HG03469 (cell line): ENCODE data around the gene CHRM5.

Experiments used
- ATAC-seq: cut with Tn5 transposase; IDR thresholded peaks from one replicate; pipeline ENCODE4 v1.9.1; 2021; ENCODE audit warnings: mild to moderate bottlenecking, moderate library complexity, moderate number of reproducible peaks; ENCODE audit not compliant: unreplicated experiment

CHRM5 gene

GRCh38 chr15:33968224-33968623 is at the start of gene CHRM5:
CHRM5 (plus strand) TSS chr15:33968497; CDS start chr15:34062718, 94,221 bp downstream.
- no peak for ATAC-seq

DNA sequence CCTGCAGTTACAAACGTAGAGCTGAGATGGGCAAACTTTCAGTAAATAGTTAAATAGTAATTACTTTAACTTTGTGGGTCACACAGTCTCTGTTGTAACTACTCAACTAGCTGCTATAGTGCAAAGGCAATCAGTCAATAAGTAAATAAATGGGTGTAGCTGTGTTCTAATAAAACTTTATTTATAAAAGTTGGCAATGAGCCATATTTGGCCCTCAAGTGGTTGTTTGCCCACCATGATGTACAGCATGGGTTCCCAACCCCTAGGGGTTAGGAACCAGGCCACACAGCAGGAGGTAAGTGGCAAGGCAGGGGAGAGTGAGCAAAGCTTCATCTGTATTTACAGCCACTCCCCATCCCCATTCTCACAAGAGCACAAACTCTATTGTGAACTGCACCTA is 44.9 kb upstream of the CHRM5 start:
- ATAC-seq: no peak

GRCh38 chr15:33926260-33926659 is 42.0 kb upstream of the CHRM5 start:
- no peak for ATAC-seq

GRCh38 chr15:33932734-33933133 is 35.6 kb upstream of the CHRM5 start:
- ATAC-seq: no peak

GRCh38 chr15:33934396-33934795 is 33.9 kb upstream of the CHRM5 start:
- no peak for ATAC-seq

- ATAC-seq: no peak
Observed at GRCh38 chr15:33934921-33935320, 33.4 kb upstream of the CHRM5 start.

DNA sequence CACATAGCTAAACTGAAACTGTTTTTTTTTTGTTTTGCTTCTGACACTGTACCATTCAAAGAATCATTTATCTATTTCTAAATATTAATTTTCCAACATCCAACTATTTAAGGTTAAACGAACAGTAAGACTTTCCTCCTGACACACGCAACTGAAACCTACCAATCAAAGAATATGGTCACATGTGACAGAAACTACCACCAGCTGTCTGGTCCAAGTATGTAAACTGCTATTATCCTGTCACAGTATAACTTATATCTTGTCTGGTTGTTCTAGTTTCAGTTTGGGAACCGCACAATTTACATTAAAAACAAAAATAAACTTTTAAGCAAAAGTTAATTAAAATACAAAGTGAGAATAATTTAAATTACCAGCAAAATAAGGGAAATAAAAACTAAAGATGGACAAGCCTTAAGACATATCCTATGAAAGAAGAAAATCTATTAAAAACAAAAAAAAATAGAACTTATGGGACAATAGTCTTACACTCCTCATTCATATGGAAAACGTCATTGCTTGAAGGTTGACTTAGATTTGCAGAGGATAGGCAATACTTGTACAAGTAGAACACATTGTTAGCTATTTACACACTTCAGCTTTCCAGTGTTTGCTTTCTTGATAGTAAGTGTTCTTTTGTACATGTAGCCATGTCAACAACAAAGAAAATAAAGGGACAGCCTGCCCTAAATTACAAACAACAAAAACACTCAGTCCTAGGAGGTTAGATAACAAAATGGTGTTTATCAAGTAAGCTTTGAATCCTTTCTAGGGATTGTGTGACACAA is 26.8 kb upstream of the CHRM5 start:
- no peak for ATAC-seq

- no peak for ATAC-seq
Observed at GRCh38 chr15:33946152-33946551, 22.1 kb upstream of the CHRM5 start.

- ATAC-seq: no peak
Observed at GRCh38 chr15:33955945-33956344, 12.4 kb upstream of the CHRM5 start.

DNA sequence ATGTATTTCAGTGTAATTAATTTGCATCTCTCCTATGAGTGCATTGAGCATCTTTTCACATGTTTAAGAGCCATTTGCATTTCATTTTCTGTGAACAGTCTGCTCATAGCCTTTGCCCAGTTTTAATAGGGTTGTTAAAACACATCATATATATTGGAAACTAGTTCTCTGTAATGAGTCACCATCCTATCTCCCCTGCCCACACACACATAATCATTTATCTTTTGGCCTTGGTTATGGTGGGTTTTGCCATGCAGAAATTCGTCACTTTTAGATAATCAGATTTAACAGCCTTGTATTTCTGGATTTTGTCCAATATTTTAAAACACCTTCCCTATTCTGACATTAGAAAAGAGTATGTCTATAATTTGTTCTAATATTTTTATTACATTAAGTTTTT is 11.9 kb upstream of the CHRM5 start:
- ATAC-seq: no peak

DNA sequence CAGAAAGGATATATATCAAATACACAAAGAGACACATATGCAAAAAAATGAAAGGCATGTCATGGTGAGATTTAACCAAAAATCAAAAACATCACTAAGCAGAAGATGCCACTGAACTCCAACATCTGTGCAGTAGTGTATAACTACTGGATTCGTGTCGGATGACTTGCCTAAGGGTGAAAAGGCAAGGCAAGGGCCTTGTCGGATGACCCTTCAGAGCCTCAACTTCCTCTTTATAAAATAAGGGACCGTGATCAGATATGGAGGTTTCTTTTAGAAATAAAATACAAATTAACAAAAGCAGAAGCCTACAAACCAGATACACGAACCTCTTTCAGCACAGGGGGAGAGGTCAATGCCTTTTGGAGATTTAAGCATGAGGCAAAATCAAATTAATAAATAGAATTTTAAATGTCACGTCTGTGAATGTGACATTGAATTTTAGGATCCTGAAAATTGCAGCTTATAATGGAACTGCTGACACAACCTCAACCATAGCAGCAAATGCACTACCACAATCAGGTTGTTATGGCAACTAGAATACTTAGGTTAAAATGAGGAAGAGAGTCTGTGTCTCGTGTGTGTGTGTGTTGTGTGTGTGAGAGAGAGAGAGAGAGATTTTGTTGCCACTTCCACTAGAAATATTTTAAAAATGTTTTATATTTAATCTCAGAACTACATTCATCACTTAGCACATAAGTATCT is 8.3 kb upstream of the CHRM5 start:
- ATAC-seq: no peak

DNA sequence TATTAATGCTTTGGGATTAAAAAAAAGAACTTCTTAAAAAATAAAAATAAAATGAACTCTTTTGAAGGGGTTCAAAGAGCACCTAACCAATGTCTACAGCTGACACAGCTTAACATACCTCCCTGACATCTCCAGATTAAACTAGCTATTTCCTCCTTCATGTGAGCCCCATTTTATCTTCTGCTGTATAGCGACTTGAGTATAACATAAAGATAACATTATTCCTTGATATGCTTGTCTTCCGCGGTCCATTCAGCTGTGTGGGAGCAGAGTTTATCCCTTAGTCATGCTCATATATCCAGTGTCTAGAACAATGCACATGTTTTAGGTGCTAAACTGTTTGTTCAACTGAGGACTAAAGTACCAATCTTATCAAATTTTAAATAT is 7.8 kb upstream of the CHRM5 start:
- no peak for ATAC-seq

DNA sequence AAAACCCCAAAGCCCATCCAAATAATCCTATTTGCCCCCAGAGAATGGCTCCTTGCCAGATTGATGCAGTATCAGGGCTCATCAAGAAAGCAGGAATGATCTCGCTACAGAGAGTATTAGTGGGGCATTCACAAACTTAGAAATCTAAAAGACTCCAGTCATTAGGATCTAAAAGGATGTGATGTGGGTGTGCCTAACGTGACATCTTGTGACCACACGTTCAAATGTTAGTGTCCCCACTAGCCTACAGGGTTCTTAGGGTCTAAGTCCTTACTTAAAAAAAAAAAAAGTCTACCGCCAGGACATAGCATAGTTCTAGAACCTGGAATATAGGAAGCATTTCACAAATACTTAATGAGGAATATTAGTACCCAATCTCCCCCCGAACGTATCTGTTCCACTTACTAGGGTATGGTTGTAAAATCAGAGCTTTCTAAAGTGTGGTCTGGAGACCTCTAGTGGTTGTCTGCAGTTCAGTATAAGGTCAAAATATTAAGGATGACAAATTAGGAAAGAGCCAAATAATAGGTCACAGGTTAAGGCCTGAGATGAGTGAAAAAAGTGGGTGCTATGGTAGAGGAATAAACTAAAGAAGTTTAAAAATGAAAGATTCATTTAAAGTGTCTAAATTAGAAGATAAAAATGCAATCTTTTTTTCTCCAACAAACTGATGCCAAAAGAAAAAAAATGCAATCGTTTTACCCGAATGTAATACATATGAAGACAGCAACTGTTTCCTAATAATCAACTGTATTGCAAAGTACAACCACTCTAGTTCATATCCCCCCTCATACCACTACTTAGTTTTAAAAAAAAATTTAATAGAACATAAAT is 4.2 kb upstream of the CHRM5 start:
- no peak for ATAC-seq

GRCh38 chr15:33964665-33965040 is 3.6 kb upstream of the CHRM5 start:
- no peak for ATAC-seq

DNA sequence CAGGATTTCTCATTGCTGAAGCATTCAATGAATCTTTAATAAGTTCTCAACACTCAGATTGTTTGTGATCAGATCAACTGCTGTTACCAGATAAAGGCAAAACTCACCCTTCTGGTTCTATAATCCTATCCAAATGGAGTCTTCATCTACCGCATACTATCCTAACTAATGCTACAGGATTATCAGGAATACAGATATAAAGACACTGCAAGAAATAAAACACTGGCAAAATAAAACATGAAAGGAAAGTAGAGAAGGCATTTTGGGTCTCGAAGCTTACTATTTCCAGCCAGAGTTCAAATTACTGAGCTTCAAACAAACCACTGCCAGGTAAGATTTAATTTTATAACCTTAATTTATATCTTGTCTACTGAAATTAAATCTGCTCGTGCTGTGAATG is 524 bp downstream of the CHRM5 start:
- ATAC-seq: no peak

DNA sequence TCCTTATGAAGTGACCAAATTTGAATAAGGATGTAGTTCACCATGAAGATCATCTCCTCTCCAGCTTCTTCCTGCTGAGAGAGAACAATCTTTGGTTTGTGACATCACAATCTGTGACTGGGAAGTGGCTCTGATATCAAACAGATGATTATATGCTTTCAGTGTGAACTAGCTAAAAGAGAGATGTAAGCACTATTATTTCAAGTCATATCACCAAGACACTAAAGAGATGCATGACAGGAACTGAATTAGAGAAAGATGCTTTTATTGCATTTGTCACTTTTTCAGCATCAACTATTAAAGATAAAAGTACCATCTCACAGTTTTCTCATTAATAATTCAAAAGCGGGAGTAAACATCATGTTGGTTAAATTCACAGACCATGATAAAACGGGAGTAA is 3.5 kb downstream of the CHRM5 start:
- ATAC-seq: no peak

DNA sequence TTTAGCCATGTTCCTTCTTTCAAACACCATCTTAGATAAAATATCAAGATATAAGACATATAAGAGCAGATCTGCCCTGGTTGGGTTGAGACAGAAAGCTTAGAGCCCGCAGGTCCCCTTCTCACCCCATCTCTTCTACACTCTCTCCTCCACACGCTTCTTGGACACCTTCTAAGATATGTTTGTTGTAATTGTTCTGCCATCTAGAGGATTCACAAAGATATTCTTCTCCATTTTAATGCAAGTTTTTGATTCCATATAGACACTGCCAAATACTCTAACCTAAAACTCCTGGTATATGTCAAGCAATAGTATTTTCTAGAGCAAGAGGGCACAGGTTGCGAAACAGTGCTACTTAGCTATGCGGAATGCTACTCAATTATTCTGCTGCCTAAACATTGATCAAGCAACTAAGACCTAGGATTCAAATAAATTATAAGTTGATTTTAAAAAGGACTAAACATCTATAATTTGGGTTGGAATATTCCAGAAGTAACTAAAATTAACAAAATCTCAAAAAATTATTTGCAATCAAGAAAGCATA is 6.8 kb downstream of the CHRM5 start:
- no peak for ATAC-seq

GRCh38 chr15:33980159-33980558 is 11.9 kb downstream of the CHRM5 start:
- no peak for ATAC-seq

DNA sequence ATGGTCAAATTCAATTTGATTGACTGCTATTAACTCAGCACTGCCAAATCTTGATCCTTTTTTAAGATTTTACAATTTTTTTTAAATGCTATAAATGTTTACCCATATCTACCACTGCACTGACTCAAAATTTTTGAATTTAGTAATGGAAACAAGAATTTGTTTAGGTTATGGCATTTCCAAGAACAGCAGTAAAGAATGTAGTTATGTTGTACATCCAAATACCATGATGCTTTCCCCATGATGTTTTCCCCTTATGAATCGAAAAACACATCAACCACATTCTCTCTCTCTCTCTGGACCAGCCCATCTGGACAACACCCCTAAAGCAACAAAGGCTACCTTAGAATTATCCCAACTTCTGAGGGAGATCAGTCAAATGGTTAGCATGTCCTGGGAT is 14.2 kb downstream of the CHRM5 start:
- ATAC-seq: no peak

GRCh38 chr15:33985287-33985686 is 17.0 kb downstream of the CHRM5 start:
- ATAC-seq: no peak

GRCh38 chr15:33985751-33986150 is 17.5 kb downstream of the CHRM5 start:
- ATAC-seq: no peak
